Astrocyte (in vitro differentiated cells and primary cell): ENCODE measurements around the gene ABCC2. TPM values are rescaled to one million over a fixed set of nuclear protein-coding genes. Genes with fewer than 3 reads are reported as not detected.
"Not testable (repeated sequence)": the region's sequence is repeated elsewhere in the genome, so short reads cannot be mapped to it uniquely, and the experiment has no call there.

Experiments used
- DNase-seq: peaks from one replicate; pipeline ENCODE4 v3.0.0-alpha.2; 2010; ENCODE audit warnings: low read depth
- FAIRE-seq: peaks from 2 replicates; lab custom pipeline; 2011; peaks lifted over from hg19 to GRCh38; lab: Jason Lieb, UNC
- H2AFZ ChIP-seq: 2 replicates; pipeline ENCODE4 v1.6.0; 2012; ENCODE audit warnings: low read depth, low read length, inconsistent platforms
- H3K27ac ChIP-seq: 2 replicates; pipeline ENCODE4 v1.5.1; 2011; ENCODE audit warnings: low read depth, low read length, inconsistent platforms
- H3K27me3 ChIP-seq: 2 replicates; pipeline ENCODE4 v1.6.0; 2011; ENCODE audit warnings: low read length, inconsistent platforms; ENCODE audit not compliant: insufficient read depth
- H3K36me3 ChIP-seq: 2 replicates; pipeline ENCODE4 v1.5.1; 2011; ENCODE audit warnings: low read length, inconsistent platforms; ENCODE audit not compliant: insufficient read depth
- H3K4me1 ChIP-seq: 2 replicates; pipeline ENCODE4 v1.5.1; 2011; ENCODE audit warnings: low read length, inconsistent platforms; ENCODE audit not compliant: insufficient read depth
- H3K4me2 ChIP-seq: 2 replicates; pipeline ENCODE4 v1.6.0; 2012; ENCODE audit warnings: low read length, inconsistent platforms
- H3K4me3 ChIP-seq: 2 replicates; pipeline ENCODE4 v1.5.1; 2011; ENCODE audit warnings: low read depth, mild to moderate bottlenecking, low read length, inconsistent platforms; ENCODE audit not compliant: insufficient read depth
- H3K79me2 ChIP-seq: 2 replicates; pipeline ENCODE4 v1.6.0; 2012; ENCODE audit warnings: mild to moderate bottlenecking, low read length, inconsistent platforms; ENCODE audit not compliant: insufficient read depth
- H3K9ac ChIP-seq: 2 replicates; pipeline ENCODE4 v1.6.0; 2012; ENCODE audit warnings: mild to moderate bottlenecking, low read length, inconsistent platforms
- H3K9me3 ChIP-seq: 2 replicates; pipeline ENCODE4 v1.5.1; 2012; ENCODE audit warnings: low read depth, mild to moderate bottlenecking, low read length, inconsistent platforms; ENCODE audit not compliant: insufficient read depth
- H4K20me1 ChIP-seq: 2 replicates; pipeline ENCODE4 v1.6.0; 2012; ENCODE audit warnings: low read length, inconsistent platforms; ENCODE audit not compliant: insufficient read depth
- H3K27ac Mint-ChIP-seq: one replicate; pipeline ENCODE4 v1.8.0; 2021; ENCODE audit warnings: mild to moderate bottlenecking, mixed read lengths; ENCODE audit not compliant: unreplicated experiment
- H3K27me3 Mint-ChIP-seq: one replicate; pipeline ENCODE4 v1.8.0; 2021; ENCODE audit warnings: low read depth, mixed read lengths; ENCODE audit not compliant: unreplicated experiment
- H3K36me3 Mint-ChIP-seq: one replicate; pipeline ENCODE4 v1.8.0; 2021; ENCODE audit warnings: low read depth, mixed read lengths; ENCODE audit not compliant: unreplicated experiment
- H3K4me1 Mint-ChIP-seq: one replicate; pipeline ENCODE4 v1.8.0; 2021; ENCODE audit warnings: low read depth, mixed read lengths; ENCODE audit not compliant: unreplicated experiment
- H3K4me3 Mint-ChIP-seq: one replicate; pipeline ENCODE4 v1.8.0; 2021; ENCODE audit warnings: mild to moderate bottlenecking, moderate library complexity, mixed read lengths; ENCODE audit not compliant: unreplicated experiment
- H3K9me3 Mint-ChIP-seq: one replicate; pipeline ENCODE4 v1.8.0; 2021; ENCODE audit warnings: mild to moderate bottlenecking, mixed read lengths; ENCODE audit not compliant: unreplicated experiment
- CTCF ChIP-seq: IDR thresholded peaks from 2 replicates; pipeline ENCODE4 v1.5.1; 2011; ENCODE audit warnings: low read depth, mild to moderate bottlenecking, inconsistent platforms, low read length, moderate library complexity; ENCODE audit not compliant: insufficient read depth
- EZH2 ChIP-seq: IDR thresholded peaks from 2 replicates; pipeline ENCODE4 v1.6.1; 2012; ENCODE audit warnings: mild to moderate bottlenecking, low read length, inconsistent platforms; ENCODE audit not compliant: insufficient read depth
- total RNA-seq: library from RNA; stranded (reverse); gene quantifications from 2 replicates; pipeline ENCODE4 v1.2.1, GENCODE V29; 2021

ABCC2 gene
- total RNA-seq, 1 donor from 2014 or later, result 0.59 TPM

- no peak for DNase-seq
- Histone ChIP-seq H3K9me3 (no peaks in the 10 kb centered on the region), H3K4me2 (no peak overlapping the region), H3K9ac (no peak overlapping the region), H3K79me2 (no peaks in the 10 kb centered on the region), H2AFZ (no peak overlapping the region), H3K4me1 (peaks cover 4% of the 10 kb centered on the region), H3K4me3 (no peak overlapping the region), H3K27ac (no peak overlapping the region), H4K20me1 (no peaks in the 10 kb centered on the region), H3K27me3 (no peaks in the 10 kb centered on the region), H3K36me3 (no peaks in the 10 kb centered on the region)
- no peak overlapping the region for H3K27ac Mint-ChIP-seq
- peaks cover 17% of the 10 kb centered on the region for H3K4me1 Mint-ChIP-seq
- H3K9me3 Mint-ChIP-seq, result peaks cover 8% of the 10 kb centered on the region
- no peaks in the 10 kb centered on the region for H3K27me3 Mint-ChIP-seq
- peaks cover 2% of the 10 kb centered on the region for H3K36me3 Mint-ChIP-seq
- H3K4me3 Mint-ChIP-seq, result no peak overlapping the region
- TF ChIP-seq EZH2 (no peak), CTCF (no peak)
- no peak for FAIRE-seq
Observed at GRCh38 chr10:99836711-99837110, 54.3 kb downstream of the ABCC2 start.

- H4K20me1 ChIP-seq, H3K27me3 ChIP-seq, DNase-seq, H3K36me3 ChIP-seq, H3K79me2 ChIP-seq, H3K4me3 ChIP-seq, H3K4me1 Mint-ChIP-seq, H3K36me3 Mint-ChIP-seq, H3K9me3 Mint-ChIP-seq, H3K4me2 ChIP-seq, H3K9me3 ChIP-seq, H2AFZ ChIP-seq, H3K4me1 ChIP-seq, H3K27ac Mint-ChIP-seq, H3K27ac ChIP-seq, FAIRE-seq, H3K4me3 Mint-ChIP-seq, H3K9ac ChIP-seq, H3K27me3 Mint-ChIP-seq: not testable (repeated sequence)
Observed at GRCh38 chr10:99840859-99841258, 58.4 kb downstream of the ABCC2 start.

GRCh38 chr10:99841746-99842145 is 59.3 kb downstream of the ABCC2 start:
- H3K27ac Mint-ChIP-seq, result no peak overlapping the region

More at GRCh38 chr10:99841746-99842145, 59.3 kb downstream of the ABCC2 start:
- no peaks in the 10 kb centered on the region for H3K27me3 ChIP-seq
- peaks cover 6% of the 10 kb centered on the region for H3K4me1 ChIP-seq
- H3K9me3 Mint-ChIP-seq, result peaks cover 2% of the 10 kb centered on the region
- H2AFZ ChIP-seq, result no peak overlapping the region
- no peak overlapping the region for H3K4me3 Mint-ChIP-seq
- H3K4me1 Mint-ChIP-seq, result peaks cover 4% of the 10 kb centered on the region
- H3K27me3 Mint-ChIP-seq, result no peaks in the 10 kb centered on the region
- no peak for DNase-seq
- no peaks in the 10 kb centered on the region for H3K36me3 Mint-ChIP-seq
- no peaks in the 10 kb centered on the region for H3K79me2 ChIP-seq
- TF ChIP-seq CTCF, result no peak
- TF ChIP-seq EZH2, result no peak
- no peaks in the 10 kb centered on the region for H3K36me3 ChIP-seq
- no peak for FAIRE-seq
- no peak overlapping the region for H3K27ac ChIP-seq
- no peak overlapping the region for H3K4me2 ChIP-seq
- H3K4me3 ChIP-seq, result no peak overlapping the region
- H3K9ac ChIP-seq, result no peak overlapping the region
- H4K20me1 ChIP-seq, result no peaks in the 10 kb centered on the region
- no peaks in the 10 kb centered on the region for H3K9me3 ChIP-seq
